ENCODE results near the gene IL11.

Gene IL11

GRCh38 chr19:55321466-55322137 lies 48.7 kb downstream of the IL11 start:
- DNase-seq: no peak

DNA sequence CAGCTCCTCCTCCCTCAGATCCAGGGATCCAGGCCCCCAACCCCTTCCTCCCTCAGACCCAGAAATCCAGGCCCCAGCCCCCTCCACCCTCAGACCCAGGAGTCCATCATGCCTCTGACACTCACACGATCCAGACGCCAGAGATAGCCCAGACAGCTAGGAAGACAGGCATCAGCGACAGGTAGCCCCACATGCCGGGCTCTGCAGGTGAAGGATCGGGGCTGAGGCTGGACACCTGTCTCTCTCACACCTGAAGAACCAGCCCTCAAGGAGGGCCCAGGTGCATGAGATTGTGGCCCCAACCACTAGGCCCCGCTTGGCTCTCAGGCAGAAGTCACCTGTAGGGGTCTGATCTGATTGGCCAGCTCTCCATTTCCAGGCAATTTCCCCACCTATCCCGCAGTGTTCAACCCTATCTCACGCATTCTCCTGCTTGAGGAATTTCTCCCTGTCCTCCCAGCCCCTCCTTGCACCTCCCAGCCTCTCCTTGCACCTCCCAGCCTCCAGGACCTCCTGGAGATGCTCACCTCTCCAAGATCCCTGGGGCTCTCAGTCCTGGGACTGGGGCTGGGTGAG lies 49.3 kb downstream of the IL11 start:
- DNase-seq: no peak

- DNase-seq: no peak
Observed at GRCh38 chr19:55319785-55320184, 50.5 kb downstream of the IL11 start.

- DNase-seq: no peak
Observed at GRCh38 chr19:55316646-55317045, 53.6 kb downstream of the IL11 start.

DNA sequence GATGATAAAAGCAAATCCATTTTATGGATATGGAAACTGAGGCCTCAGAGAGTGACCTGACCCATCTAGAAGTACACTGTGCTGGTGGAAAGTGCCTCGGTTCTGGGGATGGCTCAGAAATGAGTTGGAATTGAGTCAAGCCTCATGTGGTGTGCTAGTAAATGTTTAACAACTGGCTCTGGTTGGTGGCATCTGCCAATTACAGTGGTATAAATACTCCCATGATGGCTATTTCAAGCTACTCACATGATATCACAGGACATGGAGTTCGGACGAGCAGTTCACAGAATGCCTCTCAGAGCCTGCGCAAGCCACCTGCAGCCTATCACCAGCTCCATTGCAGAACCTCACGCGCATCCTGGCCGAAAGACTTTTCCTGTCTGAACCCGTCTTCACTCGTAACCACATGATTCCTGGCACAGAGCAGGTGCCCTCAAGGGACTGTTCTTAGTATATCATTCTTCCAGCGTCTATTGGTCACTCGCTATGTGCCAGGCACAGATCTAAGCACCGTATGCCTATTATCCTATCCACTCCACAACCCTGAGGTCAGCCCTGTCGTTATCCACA lies 54.2 kb downstream of the IL11 start:
- no peak for DNase-seq

DNA sequence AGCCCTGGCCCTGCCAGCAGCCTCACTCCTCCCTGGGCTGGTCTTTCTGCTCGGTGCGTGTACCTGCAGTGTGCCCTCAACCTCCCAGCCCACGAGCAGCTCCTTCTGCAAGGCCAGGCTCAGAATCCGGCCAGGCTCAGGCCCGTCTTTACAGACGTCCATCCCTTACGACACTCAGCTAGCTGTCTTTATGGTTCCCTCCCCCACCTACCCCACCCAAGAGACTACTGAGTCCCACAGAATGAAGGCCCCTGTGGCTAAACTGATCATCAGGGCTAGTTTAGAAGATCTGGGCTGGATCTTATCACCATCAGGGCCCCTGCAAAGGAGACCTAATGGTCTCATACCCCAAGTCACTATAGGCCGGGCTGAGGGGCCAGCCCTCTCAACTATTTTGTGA lies 55.9 kb downstream of the IL11 start:
- no peak for DNase-seq
